NCI-H774 (cell line): Measurements from ENCODE around the gene CCNDBP1.
"Not testable (repeated sequence)": the region's sequence is repeated elsewhere in the genome, so short reads cannot be mapped to it uniquely, and the experiment has no call there.

Source experiments
- DNase-seq: peaks from one replicate; lab custom pipeline; 2025; lab: John Stamatoyannopoulos, UW

The CCNDBP1 gene, protein sequence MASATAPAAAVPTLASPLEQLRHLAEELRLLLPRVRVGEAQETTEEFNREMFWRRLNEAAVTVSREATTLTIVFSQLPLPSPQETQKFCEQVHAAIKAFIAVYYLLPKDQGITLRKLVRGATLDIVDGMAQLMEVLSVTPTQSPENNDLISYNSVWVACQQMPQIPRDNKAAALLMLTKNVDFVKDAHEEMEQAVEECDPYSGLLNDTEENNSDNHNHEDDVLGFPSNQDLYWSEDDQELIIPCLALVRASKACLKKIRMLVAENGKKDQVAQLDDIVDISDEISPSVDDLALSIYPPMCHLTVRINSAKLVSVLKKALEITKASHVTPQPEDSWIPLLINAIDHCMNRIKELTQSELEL

DNA sequence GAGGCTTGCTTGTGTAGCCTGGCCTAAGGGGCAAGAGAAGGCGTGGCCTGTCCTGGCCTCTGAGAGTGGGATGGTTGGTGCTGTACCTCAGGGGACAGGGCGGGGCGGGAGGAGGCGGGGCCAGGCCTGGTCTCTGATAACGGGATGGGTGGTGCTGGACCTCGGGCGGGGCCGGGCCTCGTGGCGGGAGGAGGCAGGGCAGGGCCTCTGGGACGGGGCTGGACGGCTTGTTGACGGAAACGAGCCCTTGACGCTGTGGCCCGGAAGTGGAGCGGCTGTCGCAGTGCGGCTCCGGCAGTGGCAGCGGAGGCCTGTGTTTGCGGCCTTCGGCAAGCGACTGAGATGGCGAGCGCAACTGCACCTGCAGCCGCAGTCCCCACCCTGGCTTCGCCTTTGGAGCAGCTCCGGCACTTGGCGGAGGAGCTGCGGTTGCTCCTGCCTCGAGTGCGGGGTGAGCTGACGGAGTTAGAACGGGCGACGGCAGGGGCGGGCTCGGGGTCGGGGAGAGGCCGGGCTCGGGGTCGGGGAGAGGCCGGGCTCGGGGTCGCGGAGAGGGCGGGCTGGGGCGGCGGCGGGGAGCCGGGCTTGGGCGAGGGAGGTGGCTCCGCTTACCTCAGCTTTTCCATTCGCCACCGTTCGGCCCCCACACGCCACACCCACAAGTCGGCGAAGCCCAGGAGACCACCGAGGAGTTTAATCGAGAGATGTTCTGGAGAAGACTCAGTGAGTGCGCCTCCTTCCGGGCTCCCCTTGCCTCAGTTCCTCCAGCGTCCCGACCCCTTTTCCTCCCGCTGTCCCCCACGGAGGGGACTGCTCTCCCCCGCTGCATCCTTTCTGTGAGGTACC, at the start of gene CCNDBP1:
TSS of gene CCNDBP1 (plus strand) at position 247 of the 846 bp plus-strand sequence. CDS start at position 343, 96 bp downstream.
- peak; percentile 92 for DNase-seq

DNA sequence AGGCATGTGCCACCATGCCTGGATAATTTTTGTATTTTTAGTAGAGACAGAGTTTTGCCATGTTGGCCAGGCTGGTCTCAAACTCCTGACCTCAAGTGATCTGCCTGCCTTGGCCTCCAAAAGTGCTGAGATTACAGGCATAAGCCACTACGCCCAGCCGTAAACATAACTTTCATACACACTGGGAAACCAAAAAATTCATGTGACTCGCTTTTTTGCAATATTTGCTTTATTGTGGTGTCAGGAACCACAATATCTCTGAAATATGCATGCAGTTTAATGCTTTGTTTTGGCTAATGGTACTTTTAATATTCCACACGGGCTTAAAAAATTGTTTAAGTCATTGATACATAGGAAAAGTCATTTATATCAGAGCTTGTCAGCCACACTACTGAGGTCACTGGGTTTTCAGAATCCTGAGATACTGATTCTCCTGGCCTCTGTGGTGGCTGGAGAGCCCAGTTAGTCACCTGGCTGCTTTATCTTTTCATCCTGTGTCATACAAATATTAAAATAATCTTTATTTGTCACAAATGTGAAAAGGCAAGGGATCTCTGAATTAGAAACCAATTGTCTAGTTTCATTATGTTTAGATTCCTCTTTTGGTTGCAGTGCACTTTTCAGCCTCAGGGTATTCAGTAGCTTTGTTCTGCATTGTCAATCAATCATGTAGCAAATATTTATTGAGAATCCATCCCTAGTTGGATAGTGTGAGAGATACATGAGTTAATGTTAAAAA, 41.8 kb upstream of the CCNDBP1 start:
- no peak for DNase-seq

DNA sequence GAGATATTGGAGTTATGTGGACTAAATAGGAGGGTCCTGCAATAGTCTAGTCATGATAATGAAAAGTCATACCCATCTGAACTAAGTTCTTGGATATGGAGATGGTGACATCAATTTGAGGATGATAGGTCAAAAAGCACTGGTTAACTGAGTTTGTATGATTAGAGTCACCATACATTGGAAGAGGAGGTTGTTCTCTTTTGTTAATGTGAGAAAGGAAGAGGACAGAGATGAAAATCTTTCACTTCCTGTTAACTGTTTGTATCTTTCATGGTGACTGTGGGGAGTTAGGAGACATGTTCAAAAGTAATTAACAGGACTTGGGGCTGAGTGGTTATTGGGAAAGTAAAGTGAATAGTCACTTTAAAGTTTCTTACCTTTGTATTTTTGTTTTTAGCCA, 40.7 kb upstream of the CCNDBP1 start:
- DNase-seq: no peak

DNA sequence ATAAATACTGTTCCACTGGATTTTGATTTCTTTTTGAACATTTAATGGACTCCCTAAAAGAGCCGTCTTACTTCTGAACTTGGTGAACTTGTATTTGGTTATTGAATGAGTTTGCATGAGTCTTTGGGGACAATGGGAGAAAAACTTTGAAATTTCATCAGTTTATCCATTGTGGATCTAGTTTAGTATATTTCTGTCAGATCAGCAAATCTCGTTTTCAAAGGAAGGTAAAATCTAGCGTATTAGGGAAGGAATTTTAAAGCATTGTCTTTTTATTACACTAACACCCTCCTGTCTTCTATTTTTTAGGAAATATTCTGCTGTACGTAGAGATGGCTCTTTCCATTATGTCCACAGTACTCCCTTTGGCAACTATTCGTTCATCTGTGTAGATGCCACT, 39.0 kb upstream of the CCNDBP1 start:
- DNase-seq: no peak

DNA sequence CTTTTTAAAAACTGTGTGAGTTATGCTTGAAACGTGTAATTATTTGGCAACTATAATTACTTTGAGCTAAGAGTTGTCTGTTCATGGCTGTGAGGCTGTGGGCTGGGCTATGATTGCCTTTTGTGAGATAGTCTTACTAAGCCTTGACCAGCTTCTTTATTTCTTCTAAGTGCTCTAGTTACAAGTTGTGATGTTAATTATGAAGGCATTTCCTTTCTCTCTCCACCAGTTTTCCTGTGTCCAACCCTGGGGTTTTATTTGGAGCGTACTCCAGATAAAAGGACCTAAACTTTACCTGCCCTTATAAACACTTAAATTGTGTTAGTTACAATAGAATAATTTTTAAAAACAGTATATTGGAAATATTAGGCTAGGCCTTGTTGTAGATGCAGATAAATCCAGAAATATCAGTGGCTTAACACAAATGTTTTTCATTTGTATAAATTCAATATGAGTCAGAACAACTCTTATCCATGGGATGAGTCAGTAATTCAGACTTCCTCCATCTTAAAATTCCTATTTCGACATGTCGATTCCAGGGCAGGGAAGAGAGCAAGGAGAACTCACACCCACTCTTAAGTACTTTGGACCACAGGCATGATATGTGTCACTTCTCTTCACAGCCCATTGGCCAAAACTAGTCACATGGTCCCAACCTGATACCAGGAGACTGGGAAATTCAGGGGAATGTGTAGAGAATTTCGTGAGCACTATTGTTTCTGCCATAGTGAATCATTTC, 34.8 kb upstream of the CCNDBP1 start:
- no peak for DNase-seq

DNA sequence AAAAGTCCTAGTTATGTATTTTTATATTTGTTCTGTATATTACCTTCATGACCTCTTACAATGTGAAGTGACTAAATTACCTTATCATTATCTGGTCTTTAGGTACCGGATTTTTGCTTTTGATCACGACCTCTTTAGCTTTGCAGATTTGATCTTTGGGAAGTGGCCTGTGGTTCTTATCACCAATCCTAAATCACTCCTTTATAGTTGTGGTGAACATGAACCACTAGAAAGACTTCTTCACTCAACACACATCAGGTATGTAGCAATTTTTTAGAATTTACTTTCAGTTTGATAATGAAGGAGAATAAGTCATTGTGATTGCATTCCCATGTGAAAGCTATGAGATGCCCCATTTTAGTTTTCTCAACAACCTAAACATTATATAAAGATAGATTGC, 33.5 kb upstream of the CCNDBP1 start:
- DNase-seq: no peak

DNA sequence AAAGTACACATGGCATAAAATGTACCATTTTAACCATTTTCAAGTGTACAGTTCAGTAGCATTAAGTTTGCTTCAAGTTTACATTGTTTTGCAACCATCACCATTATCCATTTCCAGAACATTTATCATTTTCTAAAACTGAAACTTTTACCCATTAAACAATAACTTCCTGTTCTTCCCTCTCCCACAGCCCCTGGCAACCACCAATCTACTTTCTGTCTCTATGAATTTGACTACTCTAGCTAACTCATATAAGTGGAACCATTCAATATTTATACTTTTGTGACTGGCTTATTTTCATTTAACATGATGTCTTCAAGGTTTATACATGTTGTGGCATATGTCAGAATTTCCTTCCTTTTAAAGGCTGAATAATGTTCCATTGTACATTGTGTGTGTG, 31.9 kb upstream of the CCNDBP1 start:
- no peak for DNase-seq

DNA sequence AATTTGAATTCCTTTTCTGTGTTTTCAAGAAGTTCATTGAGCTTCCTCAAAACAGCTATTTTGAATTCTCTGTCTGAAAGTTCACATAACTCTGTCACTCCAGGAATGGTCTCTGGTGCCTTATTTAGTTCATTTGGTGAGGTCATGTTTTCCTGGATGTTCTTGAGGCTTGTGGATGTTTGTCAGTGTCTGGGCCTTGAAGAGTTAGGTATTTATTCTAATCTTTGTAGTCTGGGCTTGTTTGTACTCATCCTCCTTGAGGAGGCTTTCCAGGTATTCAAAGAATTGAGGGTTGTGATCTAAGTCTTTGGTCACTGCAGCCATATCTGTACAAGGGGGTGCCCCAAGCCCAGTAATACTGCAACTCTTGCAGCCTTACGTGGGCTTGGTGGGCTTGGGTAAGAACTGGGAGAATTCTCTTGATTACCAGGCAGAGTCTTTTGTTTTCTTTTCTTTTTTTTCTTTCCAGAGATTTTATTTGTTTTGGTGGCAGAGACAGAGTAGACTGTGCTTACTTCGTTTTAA, 19.3 kb upstream of the CCNDBP1 start:
- DNase-seq: no peak

DNA sequence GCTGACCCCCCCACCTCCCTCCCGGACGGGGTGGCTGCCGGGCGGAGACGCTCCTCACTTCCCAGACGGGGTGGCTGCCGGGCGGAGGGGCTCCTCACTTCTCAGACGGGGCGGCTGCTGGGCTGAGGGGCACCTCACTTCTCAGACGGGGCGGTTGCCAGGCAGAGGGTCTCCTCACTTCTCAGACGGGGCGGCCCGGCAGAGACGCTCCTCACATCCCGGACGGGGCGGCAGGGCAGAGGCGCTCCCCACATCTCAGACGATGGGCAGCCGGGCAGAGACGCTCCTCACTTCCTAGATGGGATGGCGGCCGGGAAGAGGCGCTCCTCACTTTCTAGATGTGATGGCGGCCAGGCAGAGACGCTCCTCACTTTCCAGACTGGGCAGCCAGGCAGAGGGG, 17.9 kb upstream of the CCNDBP1 start:
- not testable (repeated sequence) for DNase-seq

DNA sequence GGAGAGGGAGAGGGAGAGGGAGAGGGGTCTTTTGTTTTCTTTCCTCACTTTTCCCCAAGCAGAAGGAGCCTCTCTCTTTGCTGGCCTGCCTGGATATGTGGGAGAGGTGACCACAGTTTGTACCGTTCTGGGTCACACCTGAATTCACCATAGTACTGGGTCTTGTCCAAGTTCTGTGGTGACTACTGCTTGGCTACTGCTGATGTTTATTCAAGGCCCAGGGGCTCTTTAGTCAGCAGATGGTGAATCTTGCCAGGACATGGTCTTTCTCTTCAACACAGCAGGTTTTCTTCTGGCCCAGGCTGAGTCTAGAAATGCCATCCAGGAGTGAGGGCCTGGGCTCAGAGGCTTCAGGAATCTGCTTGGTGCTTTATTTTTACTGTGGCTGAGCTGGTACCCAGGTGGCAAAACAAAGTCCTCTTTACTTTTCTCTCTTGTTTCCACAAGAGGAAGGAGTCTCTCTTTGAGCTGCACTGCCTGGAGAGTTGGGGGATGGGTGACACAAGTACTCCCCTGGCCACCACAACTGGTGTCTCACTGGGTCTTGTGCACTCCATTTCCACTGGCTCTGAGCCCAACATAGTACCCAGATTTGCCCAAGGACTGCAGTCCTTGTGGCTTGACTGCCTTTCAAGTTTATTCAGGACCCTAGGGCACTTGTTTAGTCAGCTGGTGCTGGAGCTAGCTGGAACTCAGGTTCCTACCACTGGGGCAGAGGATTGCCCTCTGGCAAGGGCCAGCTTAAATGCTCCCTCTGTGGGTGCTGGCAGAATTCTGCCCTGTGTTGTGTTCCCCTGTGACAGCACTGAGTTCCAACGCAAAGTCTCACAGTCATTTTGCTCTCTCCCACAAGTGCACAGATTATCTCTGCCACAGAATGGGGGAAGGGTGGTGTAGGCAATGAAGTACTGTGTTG, 16.8 kb upstream of the CCNDBP1 start:
- no peak for DNase-seq

DNA sequence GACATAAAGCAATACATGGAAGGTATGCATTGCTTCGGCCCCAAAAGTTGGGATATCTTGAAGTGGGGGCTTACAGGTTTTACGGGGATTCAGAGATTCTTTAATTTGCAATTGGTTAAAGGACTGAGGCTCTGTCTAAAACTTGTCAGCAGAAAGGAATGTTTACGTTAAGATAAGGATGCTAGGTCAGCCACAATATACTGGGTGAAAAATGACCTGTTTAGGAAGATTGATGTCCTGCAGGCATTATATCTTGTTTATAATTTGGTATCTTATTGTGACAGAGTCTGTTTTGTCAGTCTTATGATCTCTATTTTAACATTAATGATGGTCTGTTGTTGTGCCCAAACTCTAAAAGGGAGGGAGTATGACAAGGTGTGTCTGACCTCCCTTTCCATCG, 15.3 kb upstream of the CCNDBP1 start:
- DNase-seq: no peak

DNA sequence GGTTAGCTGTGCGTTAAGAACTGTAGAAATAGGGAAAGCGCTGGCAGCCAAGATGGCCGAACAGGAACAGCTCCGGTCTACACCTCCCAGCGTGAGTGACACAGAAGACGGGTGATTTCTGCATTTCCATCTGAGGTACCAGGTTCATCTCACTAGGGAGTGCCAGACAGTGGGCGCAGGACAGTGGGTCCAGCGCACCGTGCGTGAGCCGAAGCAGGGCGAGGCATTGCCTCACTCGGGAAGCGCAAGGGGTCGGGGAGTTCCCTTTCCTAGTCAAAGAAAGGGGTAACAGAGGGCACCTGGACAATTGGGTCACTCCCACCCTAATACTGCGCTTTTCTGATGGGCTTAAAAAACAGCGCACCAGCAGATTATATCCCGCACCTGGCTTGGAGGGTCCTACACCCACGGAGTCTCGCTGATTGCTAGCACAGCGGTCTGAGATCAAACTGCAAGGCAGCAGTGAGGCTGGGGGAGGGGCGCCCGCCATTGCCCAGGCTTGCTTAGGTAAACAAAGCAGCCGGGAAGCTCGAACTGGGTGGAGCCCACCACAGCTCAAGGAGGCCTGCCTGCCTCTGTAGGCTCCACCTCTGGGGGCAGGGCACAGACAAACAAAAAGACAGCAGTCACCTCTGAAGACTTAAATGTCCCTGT, 9.4 kb upstream of the CCNDBP1 start:
- DNase-seq: not testable (repeated sequence)

DNA sequence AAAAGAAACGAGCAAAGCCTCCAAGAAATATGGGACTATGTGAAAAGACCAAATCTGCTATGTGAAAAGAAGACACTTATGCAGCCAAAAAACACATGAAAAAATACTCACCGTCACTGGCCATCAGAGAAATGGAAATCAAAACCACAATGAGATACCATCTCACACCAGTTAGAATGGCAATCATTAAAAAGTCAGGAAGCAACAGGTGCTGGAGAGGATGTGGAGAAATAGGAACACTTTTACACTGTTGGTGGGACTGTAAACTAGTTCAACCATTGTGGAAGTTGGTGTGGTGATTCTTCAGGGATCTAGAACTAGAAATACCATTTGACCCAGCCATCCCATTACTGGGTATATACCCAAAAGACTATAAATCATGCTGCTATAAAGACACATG, 8.1 kb upstream of the CCNDBP1 start:
- not testable (repeated sequence) for DNase-seq

DNA sequence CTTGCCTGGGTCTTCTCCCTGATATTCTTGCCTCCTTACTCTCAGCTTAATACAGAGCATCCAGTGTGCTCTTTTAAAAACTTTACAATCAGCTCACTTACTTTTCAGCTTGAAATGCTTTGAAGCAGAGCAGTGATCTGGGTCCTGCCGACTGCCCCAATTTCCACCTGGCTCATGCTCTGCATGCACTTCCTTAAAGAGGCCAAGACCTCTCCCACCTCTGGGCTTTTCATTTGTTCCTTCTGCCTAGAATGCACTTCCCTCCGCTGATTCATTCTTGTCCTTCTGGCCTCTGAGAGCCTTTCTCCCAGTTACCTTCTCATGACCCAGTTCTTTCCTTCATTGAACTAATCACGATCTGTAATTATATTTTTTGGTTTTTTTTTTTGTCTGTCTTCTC, 1.9 kb upstream of the CCNDBP1 start:
- no peak for DNase-seq

DNA sequence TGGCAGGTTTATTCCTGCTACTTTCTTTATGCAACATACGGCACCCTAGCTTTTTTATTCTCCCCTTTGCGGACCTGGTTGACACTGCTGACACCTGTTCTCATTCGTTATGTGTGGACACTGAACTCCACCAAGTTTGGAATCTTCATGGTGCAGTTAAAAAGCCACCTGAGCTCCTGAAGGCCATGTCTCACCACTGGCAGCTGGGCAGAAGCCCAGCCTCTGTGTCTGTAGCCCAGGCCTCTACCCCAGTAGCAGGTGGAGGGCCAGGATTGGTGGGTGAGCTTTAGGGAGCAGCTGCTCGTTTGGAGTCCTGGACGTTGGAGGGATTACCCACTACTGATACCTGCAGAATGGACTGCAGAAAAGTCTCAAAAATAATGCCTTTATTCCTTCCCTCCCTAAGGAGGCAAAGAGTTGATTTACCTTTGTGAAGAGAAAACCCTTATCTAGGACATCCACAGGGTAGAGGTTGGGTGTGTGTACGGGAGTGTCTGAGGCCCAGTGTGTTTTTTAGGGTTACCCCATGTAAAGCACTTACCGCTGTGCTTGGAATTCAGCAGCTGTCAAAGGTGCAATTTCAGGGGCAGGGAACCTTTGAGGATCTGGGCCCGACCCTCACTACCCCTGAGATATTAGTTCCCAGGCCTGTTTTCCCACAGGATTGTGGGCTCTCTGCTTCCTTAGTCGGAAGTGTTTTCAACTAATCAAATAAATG, 637 bp upstream of the CCNDBP1 start:
- no peak for DNase-seq

DNA sequence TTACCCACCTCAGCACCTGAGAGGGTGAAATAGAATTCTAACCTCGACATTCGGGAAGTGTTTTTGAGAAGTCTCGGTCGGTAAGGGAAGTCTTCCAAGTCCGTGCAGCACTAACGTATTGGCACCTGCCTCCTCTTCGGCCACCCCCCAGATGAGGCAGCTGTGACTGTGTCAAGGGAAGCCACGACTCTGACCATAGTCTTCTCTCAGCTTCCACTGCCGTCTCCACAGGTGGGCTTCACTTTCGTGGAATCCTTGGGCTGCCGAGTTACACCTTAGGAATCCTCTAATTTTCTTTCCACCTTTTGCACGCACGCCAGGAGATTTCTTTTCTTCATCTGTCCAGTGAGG, 775 bp downstream of the CCNDBP1 start:
- no peak for DNase-seq

DNA sequence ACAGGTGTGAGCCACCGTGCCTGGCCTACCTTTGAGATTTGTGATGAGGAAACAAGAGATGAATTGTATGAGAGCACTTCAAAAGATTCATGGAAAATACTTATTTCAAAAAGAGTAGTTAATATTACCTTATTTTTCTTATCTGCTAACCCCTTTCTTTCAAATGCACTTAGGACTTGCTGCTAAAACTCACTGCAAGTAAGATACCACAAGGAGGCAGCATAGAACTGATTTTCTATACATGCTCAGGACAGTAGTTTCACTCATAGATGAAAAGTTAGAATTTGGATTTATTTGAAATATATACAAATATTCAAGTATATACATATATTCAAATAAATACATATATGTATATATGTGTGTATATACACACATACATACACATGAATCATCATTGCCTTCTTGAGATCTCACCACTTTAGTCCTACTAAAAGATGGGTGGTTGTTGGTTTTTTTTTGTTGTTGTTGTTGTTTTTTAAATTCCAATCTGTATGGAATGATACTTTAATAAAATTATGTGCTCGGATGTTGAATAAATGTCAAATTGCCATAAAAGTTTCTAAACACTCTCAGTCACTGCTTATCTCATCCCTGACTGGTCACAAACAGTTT, 2.4 kb downstream of the CCNDBP1 start:
- DNase-seq: no peak

DNA sequence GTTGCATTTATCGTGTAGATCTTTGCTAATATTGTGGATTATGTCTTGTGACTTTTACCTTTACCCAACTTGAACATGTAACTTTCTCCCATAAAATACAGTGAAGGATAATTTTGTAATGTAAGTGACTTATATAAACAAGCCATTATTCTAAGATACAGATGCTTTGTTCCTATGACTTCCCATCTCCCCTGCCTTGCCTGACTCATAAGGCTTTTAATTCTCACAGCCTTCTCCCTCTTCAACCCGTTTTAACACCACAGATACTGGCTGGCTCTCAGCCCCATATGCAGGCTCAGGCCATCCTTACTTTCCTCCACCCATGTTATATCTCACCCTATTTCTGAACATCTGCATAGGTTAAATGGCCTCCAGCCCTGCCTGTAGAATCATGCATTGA, 4.1 kb downstream of the CCNDBP1 start:
- DNase-seq: no peak

DNA sequence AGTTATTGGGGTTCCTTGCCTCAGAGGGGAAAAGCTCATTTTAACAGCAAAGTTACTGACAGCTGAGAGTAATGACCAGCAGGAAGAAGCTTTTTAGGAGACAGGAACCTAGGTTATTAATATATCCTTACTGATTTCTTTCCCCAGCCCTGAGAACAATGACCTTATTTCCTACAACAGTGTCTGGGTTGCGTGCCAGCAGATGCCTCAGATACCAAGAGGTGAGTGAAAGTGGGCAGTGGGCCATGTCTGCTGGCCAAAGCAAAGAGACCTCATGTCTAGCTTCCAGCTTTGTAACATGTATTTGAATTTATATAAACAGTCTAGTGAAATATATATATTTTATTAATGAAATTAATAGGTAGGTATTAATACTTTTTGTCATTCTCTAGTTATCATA, 5.0 kb downstream of the CCNDBP1 start:
- no peak for DNase-seq
